Endothelial cell of umbilical vein (primary cell): ENCODE results near the gene CXXC4. TPM values are rescaled to one million over a fixed set of nuclear protein-coding genes. Genes with fewer than 3 reads are reported as not detected.

Experiments used
- BruUV-seq: library from RNA; stranded (reverse); fragments of 400-500 nt; replicated peaks from 2 replicates; lab custom pipeline; 2021; lab: Mats Ljungman, UMichigan
- CTCF ChIA-PET: fragments of 300-600, 350-600 bp; sonication (Branson Sonifier 250); formaldehyde crosslinking; loops from one replicate; lab custom pipeline; 2021; ENCODE audit warnings: antibody characterized with exemption, inconsistent platforms; lab: Charles Lee
- POLR2A ChIA-PET: fragments of 300-600, 350-600 bp; sonication (Branson Sonifier 250); formaldehyde crosslinking; loops from one replicate; lab custom pipeline; 2021; ENCODE audit warnings: antibody characterized with exemption, inconsistent platforms; lab: Charles Lee
- DNase-seq: peaks from one replicate; pipeline ENCODE4 v3.0.0-alpha.2; 2011; ENCODE audit warnings: low read depth, low spot score
- FAIRE-seq: peaks from 2 replicates; lab custom pipeline; 2011; peaks lifted over from hg19 to GRCh38; lab: Jason Lieb, UNC
- H2AFZ ChIP-seq: 2 replicates; pipeline ENCODE4 v1.6.0; 2012; ENCODE audit warnings: low read depth, low read length, control low read depth, inconsistent platforms
- H3K27ac ChIP-seq: 2 replicates; pipeline ENCODE4 v1.5.1; 2011; ENCODE audit warnings: low read depth, mild to moderate bottlenecking, control low read depth, low read length, moderate library complexity; ENCODE audit not compliant: insufficient read depth
- H3K27me3 ChIP-seq, 2 experiments: 2 replicates each; pipeline versions ENCODE4 v1.6.0 to v1.6.1; 2011; ENCODE audit warnings: low read length in 2 of 2, mixed read lengths in 1 of 2; ENCODE audit not compliant: control insufficient read depth in 2 of 2, insufficient read depth in 2 of 2
- H3K36me3 ChIP-seq, 2 experiments: 2 replicates in 1 of 2; 3 replicates in 1 of 2; pipeline ENCODE4 v1.5.1; 2011; ENCODE audit warnings: low read length in 2 of 2, mild to moderate bottlenecking in 1 of 2, moderate library complexity in 1 of 2; ENCODE audit not compliant: control insufficient read depth in 2 of 2, insufficient read depth in 2 of 2; ENCODE audit errors: extremely low read depth in 1 of 2
- H3K4me1 ChIP-seq: 3 replicates; pipeline ENCODE4 v1.5.1; 2011; ENCODE audit warnings: mild to moderate bottlenecking, low read length; ENCODE audit not compliant: control insufficient read depth, insufficient read depth; ENCODE audit errors: extremely low read depth
- H3K4me2 ChIP-seq: 2 replicates; pipeline ENCODE4 v1.6.1; 2011; ENCODE audit warnings: low read length, control low read depth, mixed read lengths; ENCODE audit not compliant: insufficient read depth
- H3K4me3 ChIP-seq, 3 experiments: fragments of 200-600 bp in 1 of 3; sonication (generic), shearing (Covaris generic) in 1 of 3; replicated peaks in 1 of 3; 2 replicates each; pipeline ENCODE4 v1.5.1; 2011 to 2016; ENCODE audit warnings: control low read depth in 3 of 3, low read length in 3 of 3, mild to moderate bottlenecking in 2 of 3, inconsistent platforms in 1 of 3, low read depth in 1 of 3, moderate library complexity in 1 of 3; ENCODE audit not compliant: insufficient read depth in 1 of 3
- H3K79me2 ChIP-seq: 2 replicates; pipeline ENCODE4 v1.6.0; 2012; ENCODE audit warnings: low read length, inconsistent platforms; ENCODE audit not compliant: control insufficient read depth, insufficient read depth
- H3K9ac ChIP-seq: replicated peaks from 2 replicates; pipeline ENCODE3; 2011; ENCODE audit warnings: low read length, control low read depth; ENCODE audit not compliant: insufficient read depth; ENCODE audit errors: extremely low read depth
- H3K9me1 ChIP-seq: replicated peaks from 3 replicates; pipeline ENCODE4 v1.6.0; 2011; ENCODE audit warnings: mild to moderate bottlenecking, low read length; ENCODE audit not compliant: control insufficient read depth, insufficient read depth; ENCODE audit errors: extremely low read depth
- H3K9me3 ChIP-seq: replicated peaks from 2 replicates; pipeline ENCODE4 v1.5.1; 2012; ENCODE audit warnings: low read length, inconsistent platforms; ENCODE audit not compliant: control insufficient read depth, insufficient read depth
- H4K20me1 ChIP-seq: replicated peaks from 2 replicates; pipeline ENCODE3; 2011; ENCODE audit warnings: mild to moderate bottlenecking, low read length; ENCODE audit not compliant: control insufficient read depth, insufficient read depth; ENCODE audit errors: extremely low read depth
- EZH2 ChIP-seq: IDR thresholded peaks from 2 replicates; pipeline ENCODE4 v1.6.1; 2012; ENCODE audit warnings: borderline replicate concordance, low read depth, mild to moderate bottlenecking, moderate library complexity, low read length, inconsistent platforms; ENCODE audit not compliant: severe bottlenecking
- FOS ChIP-seq: IDR thresholded peaks from 2 replicates; pipeline ENCODE4 v1.6.1; 2011; ENCODE audit warnings: mild to moderate bottlenecking, low read length, moderate library complexity, borderline replicate concordance; ENCODE audit not compliant: insufficient read depth
- GATA2 ChIP-seq: IDR thresholded peaks from 2 replicates; pipeline ENCODE4 v1.7.0; 2011; ENCODE audit warnings: low read depth, mild to moderate bottlenecking, moderate library complexity, mixed read lengths, low read length; ENCODE audit not compliant: insufficient read length, insufficient read depth
- JUN ChIP-seq: IDR thresholded peaks from 2 replicates; pipeline ENCODE4 v1.6.1; 2011; ENCODE audit warnings: borderline replicate concordance, low read depth; ENCODE audit not compliant: insufficient read length, insufficient read depth
- MYC ChIP-seq: IDR thresholded peaks from one replicate; pipeline ENCODE4 v1.6.1; 2011; ENCODE audit warnings: mild to moderate bottlenecking, low read depth, low read length
- POLR2A ChIP-seq: IDR thresholded peaks from 2 replicates; pipeline ENCODE4 v1.6.1; 2012; ENCODE audit warnings: low read depth, mild to moderate bottlenecking, control low read depth, low read length
- POLR2AphosphoS5 ChIP-seq: IDR thresholded peaks from 2 replicates; pipeline ENCODE4 v1.6.1; 2012; ENCODE audit warnings: low read depth, mild to moderate bottlenecking, control low read depth, low read length, moderate library complexity; ENCODE audit not compliant: insufficient read depth
- dilution Hi-C: fragments of 300-500 bp; cut with MboI; formaldehyde crosslinking; loops from one replicate; pipeline ENCODE4 v1.15.0; 2019; ENCODE audit warnings: low sequenced_read_pairs; ENCODE audit not compliant: extremely low pct_ligation_motif_present
- intact Hi-C: fragments of 100-400 bp; cut with micrococcal nuclease; formaldehyde crosslinking; loops from one replicate; pipeline ENCODE4 v1.10.0; 2022
- polyA plus RNA-seq, 4 experiments: library from polyadenylated mRNA; depleted of rRNA in 3 of 4; stranded (reverse) in 3 of 4; unstranded in 1 of 4; fragments of >200 nt; gene quantifications; 2 replicates each; pipeline versions ENCODE4 v1.2.1 to v1.2.3, GENCODE V29; 2011 to 2012; ENCODE audit warnings: missing spikeins in 1 of 4
- total RNA-seq: library from RNA; stranded (reverse); gene quantifications from 2 replicates; pipeline ENCODE4 v1.2.3, GENCODE V29; 2021
- TF ChIP-seq, protein P1 (sequence below), 2 donors: IDR thresholded peaks; 1 replicate in 1 of 2; 2 replicates in 1 of 2; pipeline ENCODE4 v1.5.1; 2011; ENCODE audit warnings: low read length in 2 of 2, mild to moderate bottlenecking in 2 of 2, moderate library complexity in 2 of 2, control low read depth in 1 of 2, inconsistent platforms in 1 of 2, low read depth in 1 of 2; ENCODE audit not compliant: insufficient read depth in 1 of 2; ENCODE audit errors: extremely low read depth in 1 of 2
- TF ChIP-seq, protein P2 (sequence below): IDR thresholded peaks from 2 replicates; pipeline ENCODE4 v1.6.1; 2011; ENCODE audit not compliant: insufficient read depth, insufficient read length

Gene CXXC4
- total and polyA plus RNA-seq, 2 donors (not counting 3 experiments of a cell fraction or from before 2014, with no cell fraction given): not detected

DNA sequence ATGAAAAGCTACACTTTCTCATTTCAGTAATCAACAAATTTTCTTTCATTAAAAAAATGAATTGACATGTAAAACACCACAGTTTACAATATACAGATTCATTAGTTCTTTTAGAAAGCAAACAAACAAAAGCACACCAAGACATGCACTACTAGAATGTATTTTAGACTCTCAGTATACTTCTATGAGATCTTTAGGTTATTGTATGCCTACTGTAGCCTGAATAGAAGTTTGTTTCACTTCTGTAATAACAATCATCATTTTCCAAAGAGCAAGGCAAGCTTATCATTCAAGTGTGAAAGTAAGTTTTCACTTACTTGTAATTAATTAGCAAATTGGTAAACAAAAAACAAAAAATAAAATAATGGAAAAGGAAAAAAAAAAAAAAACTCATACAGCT lies 24.9 kb downstream of the CXXC4 start:
- H3K27ac ChIP-seq: no peak overlapping the region
- DNase-seq (no peak), FAIRE-seq (no peak)
- ChIA-PET CTCF (no interaction called here), POLR2A (no interaction called here)
- H3K9me3 ChIP-seq: no peaks in the 10 kb centered on the region
- H3K27me3 ChIP-seq: no peaks in the 10 kb centered on the region
- dilution Hi-C loops: no loop called here
- intact Hi-C loops: no loop called here
- no peak overlapping the region for H3K4me2 ChIP-seq
- no peaks in the 10 kb centered on the region for H3K4me1 ChIP-seq
- TF ChIP-seq, protein P1, sequence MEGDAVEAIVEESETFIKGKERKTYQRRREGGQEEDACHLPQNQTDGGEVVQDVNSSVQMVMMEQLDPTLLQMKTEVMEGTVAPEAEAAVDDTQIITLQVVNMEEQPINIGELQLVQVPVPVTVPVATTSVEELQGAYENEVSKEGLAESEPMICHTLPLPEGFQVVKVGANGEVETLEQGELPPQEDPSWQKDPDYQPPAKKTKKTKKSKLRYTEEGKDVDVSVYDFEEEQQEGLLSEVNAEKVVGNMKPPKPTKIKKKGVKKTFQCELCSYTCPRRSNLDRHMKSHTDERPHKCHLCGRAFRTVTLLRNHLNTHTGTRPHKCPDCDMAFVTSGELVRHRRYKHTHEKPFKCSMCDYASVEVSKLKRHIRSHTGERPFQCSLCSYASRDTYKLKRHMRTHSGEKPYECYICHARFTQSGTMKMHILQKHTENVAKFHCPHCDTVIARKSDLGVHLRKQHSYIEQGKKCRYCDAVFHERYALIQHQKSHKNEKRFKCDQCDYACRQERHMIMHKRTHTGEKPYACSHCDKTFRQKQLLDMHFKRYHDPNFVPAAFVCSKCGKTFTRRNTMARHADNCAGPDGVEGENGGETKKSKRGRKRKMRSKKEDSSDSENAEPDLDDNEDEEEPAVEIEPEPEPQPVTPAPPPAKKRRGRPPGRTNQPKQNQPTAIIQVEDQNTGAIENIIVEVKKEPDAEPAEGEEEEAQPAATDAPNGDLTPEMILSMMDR (IDR thresholded peaks at IDR 0.05; ENCODE audit: extremely low read depth in 1 of 2, insufficient read depth in 1 of 2, low read depth in 1 of 2, low read length in 2 of 2): no peak
- TF ChIP-seq EZH2 (no peak), POLR2AphosphoS5 (no peak), MYC (no peak), GATA2 (no peak), FOS (no peak), POLR2A (no peak), JUN (no peak)
- TF ChIP-seq, protein P2, sequence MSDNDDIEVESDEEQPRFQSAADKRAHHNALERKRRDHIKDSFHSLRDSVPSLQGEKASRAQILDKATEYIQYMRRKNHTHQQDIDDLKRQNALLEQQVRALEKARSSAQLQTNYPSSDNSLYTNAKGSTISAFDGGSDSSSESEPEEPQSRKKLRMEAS: no peak
- no peak overlapping the region for H2AFZ ChIP-seq
- BruUV-seq: no TSS peak
- no peaks in the 10 kb centered on the region for H3K36me3 ChIP-seq
- H3K4me3 ChIP-seq: no peak overlapping the region
- no peak overlapping the region for H3K9ac ChIP-seq
- H4K20me1 ChIP-seq: no peaks in the 10 kb centered on the region
- H3K79me2 ChIP-seq: no peaks in the 10 kb centered on the region
- H3K9me1 ChIP-seq: no peaks in the 10 kb centered on the region
